HepG2 (cell line): ENCODE measurements around the gene CLDN24. TPM values are rescaled to one million over a fixed set of nuclear protein-coding genes. Genes with fewer than 3 reads are reported as not detected.

Source experiments
- ATAC-seq: fragments of 200-7000 bp; cut with Tn5 transposase; 3 replicates; pipeline ENCODE4 v1.9.1; 2020; ENCODE audit warnings: mild to moderate bottlenecking, moderate library complexity
- BruUV-seq: library from RNA; stranded (reverse); fragments of 400-500 nt; replicated peaks from 2 replicates; lab custom pipeline; 2021; lab: Mats Ljungman, UMichigan
- CTCF ChIA-PET: fragments of 300-600 bp; formaldehyde crosslinking; extraction: SDS; loops from one replicate; lab custom pipeline; 2021; ENCODE audit warnings: low total read pairs, inconsistent platforms, low intra/inter-chr PET ratio; lab: Yijun Ruan, JAX
- POLR2A ChIA-PET: fragments of 350-600 bp; sonication (Branson Sonifier 250); formaldehyde crosslinking; loops from one replicate; lab custom pipeline; 2020; ENCODE audit warnings: antibody characterized with exemption, inconsistent platforms; lab: Yijun Ruan, JAX
- DNase-seq: peaks from one replicate; pipeline ENCODE4 v3.0.0-alpha.2; 2015; ENCODE audit warnings: low spot score
- FAIRE-seq: peaks from 3 replicates; lab custom pipeline; 2011; peaks lifted over from hg19 to GRCh38; lab: Jason Lieb, UNC
- H2AFZ ChIP-seq: one replicate; pipeline ENCODE4 v1.6.1; 2011; ENCODE audit warnings: low read length, inconsistent platforms
- H3K27ac ChIP-seq: fragments of 300-600 bp; 3 replicates; pipeline ENCODE4 v1.8.0; 2011; ENCODE audit warnings: mixed run types, mild to moderate bottlenecking, mixed read lengths, low read length, inconsistent platforms; ENCODE audit not compliant: insufficient read depth; ENCODE audit errors: extremely low read length
- H3K27me3 ChIP-seq, 2 experiments: fragments of 200-600 bp in 1 of 2; 2 replicates in 1 of 2; 3 replicates in 1 of 2; pipeline versions ENCODE4 v1.6.0 to v1.8.0; 2011; ENCODE audit warnings: low read length in 2 of 2, mild to moderate bottlenecking in 2 of 2, moderate library complexity in 2 of 2, inconsistent platforms in 1 of 2; ENCODE audit not compliant: insufficient read depth in 2 of 2, control insufficient read depth in 1 of 2
- H3K36me3 ChIP-seq, 2 experiments: fragments of 200-600 bp in 1 of 2; replicated peaks in 1 of 2; 2 replicates in 1 of 2; 3 replicates in 1 of 2; pipeline versions ENCODE4 v1.5.1 to v1.8.0; 2011; ENCODE audit warnings: low read length in 2 of 2, inconsistent platforms in 1 of 2; ENCODE audit not compliant: insufficient read depth in 2 of 2, control insufficient read depth in 1 of 2
- H3K4me1 ChIP-seq: 2 replicates; pipeline ENCODE4 v1.5.1; 2012; ENCODE audit warnings: low read length, inconsistent platforms; ENCODE audit not compliant: insufficient read depth
- H3K4me2 ChIP-seq: 2 replicates; pipeline ENCODE4 v1.6.0; 2011; ENCODE audit warnings: low read depth, low read length, inconsistent platforms
- H3K4me3 ChIP-seq, 3 experiments: fragments of 200-600 bp in 1 of 3; sonication (generic), shearing (Covaris generic) in 1 of 3; replicated peaks in 1 of 3; 2 replicates each; pipeline ENCODE4 v1.5.1; 2011 to 2016; ENCODE audit warnings: low read length in 3 of 3, inconsistent platforms in 2 of 3, low read depth in 2 of 3, mild to moderate bottlenecking in 2 of 3, control low read depth in 1 of 3, mixed read lengths in 1 of 3; ENCODE audit not compliant: insufficient read depth in 1 of 3
- H3K79me2 ChIP-seq: one replicate; pipeline ENCODE4 v1.6.1; 2011; ENCODE audit warnings: low read length, inconsistent platforms; ENCODE audit not compliant: insufficient read depth
- H3K9ac ChIP-seq: 2 replicates; pipeline ENCODE4 v1.6.0; 2011; ENCODE audit warnings: mild to moderate bottlenecking, low read depth, low read length, inconsistent platforms; ENCODE audit not compliant: insufficient read depth
- H3K9me3 ChIP-seq: 2 replicates; pipeline ENCODE4 v1.5.1; 2012; ENCODE audit warnings: mild to moderate bottlenecking, low read length
- H4K20me1 ChIP-seq: 2 replicates; pipeline ENCODE4 v1.6.0; 2011; ENCODE audit warnings: inconsistent platforms, mild to moderate bottlenecking, low read length, moderate library complexity; ENCODE audit not compliant: insufficient read depth
- DMAP1 ChIP-seq: IDR thresholded peaks from 2 replicates; pipeline ENCODE4 v1.6.1; 2016
- NFE2L2 ChIP-seq: fragments of 150-350 bp; IDR thresholded peaks from 2 replicates; pipeline ENCODE4 v1.6.1; 2014; ENCODE audit warnings: low read length
- SNAPC2 ChIP-seq: sonication (generic); formaldehyde crosslinking; IDR thresholded peaks from 2 replicates; pipeline ENCODE4 v1.8.1; 2022; ENCODE audit warnings: mild to moderate bottlenecking, missing genetic modification reagents
- ZNF335 ChIP-seq: sonication (generic); formaldehyde crosslinking; IDR thresholded peaks from 2 replicates; pipeline ENCODE4 v1.4.0; 2020; ENCODE audit warnings: missing genetic modification reagents
- ZNF441 ChIP-seq: sonication (generic); formaldehyde crosslinking; IDR thresholded peaks from 2 replicates; pipeline ENCODE4 v1.7.0; 2021; ENCODE audit warnings: missing genetic modification reagents, borderline replicate concordance
- WGBS: methylation state at CpG from one replicate; pipeline ENCODE4 v1.1.6; 2017; ENCODE audit warnings: low lambda C conversion rate; 5-methylcytosine and 5-hydroxymethylcytosine counted together
- in situ Hi-C: cut with HindIII; loops from 2 replicates; pipeline ENCODE4 v1.10.0; 2017; ENCODE audit warnings: low pct_unique_long_range_greater_than_20kb; ENCODE audit not compliant: extremely low pct_ligation_motif_present
- intact Hi-C: fragments of 100-400 bp; cut with micrococcal nuclease; formaldehyde crosslinking; loops from one replicate; pipeline ENCODE4 v1.10.0; 2022; ENCODE audit not compliant: unreplicated experiment
- polyA plus RNA-seq, 8 experiments: library from polyadenylated mRNA; depleted of rRNA in 3 of 8; stranded (reverse) in 7 of 8; unstranded in 1 of 8; fragments of >200 nt; fragmentation: Illumina TruSeq in 4 of 8; extraction: Trizol in 4 of 8; gene quantifications; 2 replicates each; pipeline versions ENCODE4 v1.2.1 to v1.2.3, GENCODE V29; 2011 to 2016; ENCODE audit warnings: low read depth in 4 of 8, missing spikeins in 1 of 8, mixed read lengths in 1 of 8; ENCODE audit not compliant: insufficient read depth in 1 of 8
- total RNA-seq, 5 experiments: library from RNA; depleted of rRNA; stranded (reverse); fragments of >200 nt; fragmentation: Illumina TruSeq; extraction: Trizol; gene quantifications; 2 replicates each; pipeline ENCODE4 v1.2.3, GENCODE V29; 2016; ENCODE audit warnings: low read depth in 1 of 5
- TF ChIP-seq, protein P1 (sequence below): sonication (generic); formaldehyde crosslinking; IDR thresholded peaks from 2 replicates; pipeline ENCODE4 v1.4.0; 2020; ENCODE audit warnings: missing genetic modification reagents, borderline replicate concordance
- TF ChIP-seq, protein P2 (sequence below): sonication (generic); formaldehyde crosslinking; IDR thresholded peaks from 2 replicates; pipeline ENCODE4 v1.4.0; 2020; ENCODE audit warnings: missing genetic modification reagents, borderline replicate concordance
- TF ChIP-seq, protein P3 (sequence below): sonication (generic); formaldehyde crosslinking; IDR thresholded peaks from 2 replicates; pipeline ENCODE4 v1.5.0; 2020; ENCODE audit warnings: mild to moderate bottlenecking, missing genetic modification reagents, moderate library complexity
- TF ChIP-seq, protein P4 (sequence below): sonication (generic); formaldehyde crosslinking; IDR thresholded peaks from 2 replicates; pipeline ENCODE4 v1.4.0; 2020; ENCODE audit warnings: mild to moderate bottlenecking, missing genetic modification reagents, borderline replicate concordance

The CLDN24 gene
- total and polyA plus RNA-seq, 2 of the 13 experiments (the other 11 are each of a cell fraction or from before 2014, with no cell fraction given), result not detected

DNA sequence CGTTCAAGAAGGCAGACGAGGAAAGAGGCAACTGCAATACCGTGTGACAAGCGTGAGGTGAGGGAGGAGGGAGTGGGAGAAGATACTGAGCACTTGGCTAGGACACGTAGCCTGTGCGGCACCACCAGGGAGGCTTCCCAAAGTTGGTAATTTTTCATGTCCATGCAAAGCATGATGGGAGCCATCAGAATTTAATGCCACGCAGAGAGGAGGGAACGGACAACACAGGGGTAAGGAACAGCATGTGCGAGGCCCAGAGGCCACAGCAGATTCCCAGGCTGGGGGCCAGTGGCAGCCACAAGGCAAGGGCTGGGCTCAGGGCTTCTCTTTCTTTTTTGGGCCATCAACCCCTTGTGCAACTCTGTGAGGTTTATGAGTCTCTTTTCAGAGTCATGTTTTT lies 11.0 kb upstream of the CLDN24 start:
- WGBS, result 89% methylated on average over 9 of the region's 9 CpGs
- no peaks in the 10 kb centered on the region for H3K79me2 ChIP-seq
- no peak for DNase-seq
- no peaks in the 10 kb centered on the region for H3K9me3 ChIP-seq
- no peak overlapping the region for H2AFZ ChIP-seq
- H3K36me3 ChIP-seq, result no peaks in the 10 kb centered on the region
- in situ Hi-C loops, result no loop called here
- H3K4me2 ChIP-seq, result no peak overlapping the region
- intact Hi-C loops, result no loop called here
- H3K27me3 ChIP-seq, result no peaks in the 10 kb centered on the region; a peak in 1 of 5 replicates
- no peaks in the 10 kb centered on the region for H4K20me1 ChIP-seq
- H3K9ac ChIP-seq, result no peak overlapping the region
- CTCF ChIA-PET, result no interaction called here
- no peak for ATAC-seq
- peaks cover 35% of the 10 kb centered on the region for H3K4me1 ChIP-seq
- no peak overlapping the region for H3K27ac ChIP-seq
- no peak overlapping the region for H3K4me3 ChIP-seq
- POLR2A ChIA-PET, result no interaction called here
- no TSS peak for BruUV-seq
- FAIRE-seq, result no peak
- TF ChIP-seq, protein P1, sequence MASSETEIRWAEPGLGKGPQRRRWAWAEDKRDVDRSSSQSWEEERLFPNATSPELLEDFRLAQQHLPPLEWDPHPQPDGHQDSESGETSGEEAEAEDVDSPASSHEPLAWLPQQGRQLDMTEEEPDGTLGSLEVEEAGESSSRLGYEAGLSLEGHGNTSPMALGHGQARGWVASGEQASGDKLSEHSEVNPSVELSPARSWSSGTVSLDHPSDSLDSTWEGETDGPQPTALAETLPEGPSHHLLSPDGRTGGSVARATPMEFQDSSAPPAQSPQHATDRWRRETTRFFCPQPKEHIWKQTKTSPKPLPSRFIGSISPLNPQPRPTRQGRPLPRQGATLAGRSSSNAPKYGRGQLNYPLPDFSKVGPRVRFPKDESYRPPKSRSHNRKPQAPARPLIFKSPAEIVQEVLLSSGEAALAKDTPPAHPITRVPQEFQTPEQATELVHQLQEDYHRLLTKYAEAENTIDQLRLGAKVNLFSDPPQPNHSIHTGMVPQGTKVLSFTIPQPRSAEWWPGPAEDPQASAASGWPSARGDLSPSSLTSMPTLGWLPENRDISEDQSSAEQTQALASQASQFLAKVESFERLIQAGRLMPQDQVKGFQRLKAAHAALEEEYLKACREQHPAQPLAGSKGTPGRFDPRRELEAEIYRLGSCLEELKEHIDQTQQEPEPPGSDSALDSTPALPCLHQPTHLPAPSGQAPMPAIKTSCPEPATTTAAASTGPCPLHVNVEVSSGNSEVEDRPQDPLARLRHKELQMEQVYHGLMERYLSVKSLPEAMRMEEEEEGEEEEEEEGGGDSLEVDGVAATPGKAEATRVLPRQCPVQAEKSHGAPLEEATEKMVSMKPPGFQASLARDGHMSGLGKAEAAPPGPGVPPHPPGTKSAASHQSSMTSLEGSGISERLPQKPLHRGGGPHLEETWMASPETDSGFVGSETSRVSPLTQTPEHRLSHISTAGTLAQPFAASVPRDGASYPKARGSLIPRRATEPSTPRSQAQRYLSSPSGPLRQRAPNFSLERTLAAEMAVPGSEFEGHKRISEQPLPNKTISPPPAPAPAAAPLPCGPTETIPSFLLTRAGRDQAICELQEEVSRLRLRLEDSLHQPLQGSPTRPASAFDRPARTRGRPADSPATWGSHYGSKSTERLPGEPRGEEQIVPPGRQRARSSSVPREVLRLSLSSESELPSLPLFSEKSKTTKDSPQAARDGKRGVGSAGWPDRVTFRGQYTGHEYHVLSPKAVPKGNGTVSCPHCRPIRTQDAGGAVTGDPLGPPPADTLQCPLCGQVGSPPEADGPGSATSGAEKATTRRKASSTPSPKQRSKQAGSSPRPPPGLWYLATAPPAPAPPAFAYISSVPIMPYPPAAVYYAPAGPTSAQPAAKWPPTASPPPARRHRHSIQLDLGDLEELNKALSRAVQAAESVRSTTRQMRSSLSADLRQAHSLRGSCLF, result no peak
- no peak for TF ChIP-seq ZNF335
- no peak for TF ChIP-seq NFE2L2
- TF ChIP-seq, protein P2, sequence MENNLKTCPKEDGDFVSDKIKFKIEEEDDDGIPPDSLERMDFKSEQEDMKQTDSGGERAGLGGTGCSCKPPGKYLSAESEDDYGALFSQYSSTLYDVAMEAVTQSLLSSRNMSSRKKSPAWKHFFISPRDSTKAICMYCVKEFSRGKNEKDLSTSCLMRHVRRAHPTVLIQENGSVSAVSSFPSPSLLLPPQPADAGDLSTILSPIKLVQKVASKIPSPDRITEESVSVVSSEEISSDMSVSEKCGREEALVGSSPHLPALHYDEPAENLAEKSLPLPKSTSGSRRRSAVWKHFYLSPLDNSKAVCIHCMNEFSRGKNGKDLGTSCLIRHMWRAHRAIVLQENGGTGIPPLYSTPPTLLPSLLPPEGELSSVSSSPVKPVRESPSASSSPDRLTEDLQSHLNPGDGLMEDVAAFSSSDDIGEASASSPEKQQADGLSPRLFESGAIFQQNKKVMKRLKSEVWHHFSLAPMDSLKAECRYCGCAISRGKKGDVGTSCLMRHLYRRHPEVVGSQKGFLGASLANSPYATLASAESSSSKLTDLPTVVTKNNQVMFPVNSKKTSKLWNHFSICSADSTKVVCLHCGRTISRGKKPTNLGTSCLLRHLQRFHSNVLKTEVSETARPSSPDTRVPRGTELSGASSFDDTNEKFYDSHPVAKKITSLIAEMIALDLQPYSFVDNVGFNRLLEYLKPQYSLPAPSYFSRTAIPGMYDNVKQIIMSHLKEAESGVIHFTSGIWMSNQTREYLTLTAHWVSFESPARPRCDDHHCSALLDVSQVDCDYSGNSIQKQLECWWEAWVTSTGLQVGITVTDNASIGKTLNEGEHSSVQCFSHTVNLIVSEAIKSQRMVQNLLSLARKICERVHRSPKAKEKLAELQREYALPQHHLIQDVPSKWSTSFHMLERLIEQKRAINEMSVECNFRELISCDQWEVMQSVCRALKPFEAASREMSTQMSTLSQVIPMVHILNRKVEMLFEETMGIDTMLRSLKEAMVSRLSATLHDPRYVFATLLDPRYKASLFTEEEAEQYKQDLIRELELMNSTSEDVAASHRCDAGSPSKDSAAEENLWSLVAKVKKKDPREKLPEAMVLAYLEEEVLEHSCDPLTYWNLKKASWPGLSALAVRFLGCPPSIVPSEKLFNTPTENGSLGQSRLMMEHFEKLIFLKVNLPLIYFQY, result no peak
- TF ChIP-seq SNAPC2 (CRISPR knock-in tag), result no peak
- no peak for TF ChIP-seq DMAP1
- TF ChIP-seq ZNF441 (CRISPR knock-in tag), result no peak
- TF ChIP-seq, protein P3, sequence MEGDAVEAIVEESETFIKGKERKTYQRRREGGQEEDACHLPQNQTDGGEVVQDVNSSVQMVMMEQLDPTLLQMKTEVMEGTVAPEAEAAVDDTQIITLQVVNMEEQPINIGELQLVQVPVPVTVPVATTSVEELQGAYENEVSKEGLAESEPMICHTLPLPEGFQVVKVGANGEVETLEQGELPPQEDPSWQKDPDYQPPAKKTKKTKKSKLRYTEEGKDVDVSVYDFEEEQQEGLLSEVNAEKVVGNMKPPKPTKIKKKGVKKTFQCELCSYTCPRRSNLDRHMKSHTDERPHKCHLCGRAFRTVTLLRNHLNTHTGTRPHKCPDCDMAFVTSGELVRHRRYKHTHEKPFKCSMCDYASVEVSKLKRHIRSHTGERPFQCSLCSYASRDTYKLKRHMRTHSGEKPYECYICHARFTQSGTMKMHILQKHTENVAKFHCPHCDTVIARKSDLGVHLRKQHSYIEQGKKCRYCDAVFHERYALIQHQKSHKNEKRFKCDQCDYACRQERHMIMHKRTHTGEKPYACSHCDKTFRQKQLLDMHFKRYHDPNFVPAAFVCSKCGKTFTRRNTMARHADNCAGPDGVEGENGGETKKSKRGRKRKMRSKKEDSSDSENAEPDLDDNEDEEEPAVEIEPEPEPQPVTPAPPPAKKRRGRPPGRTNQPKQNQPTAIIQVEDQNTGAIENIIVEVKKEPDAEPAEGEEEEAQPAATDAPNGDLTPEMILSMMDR, result no peak
- TF ChIP-seq, protein P4, sequence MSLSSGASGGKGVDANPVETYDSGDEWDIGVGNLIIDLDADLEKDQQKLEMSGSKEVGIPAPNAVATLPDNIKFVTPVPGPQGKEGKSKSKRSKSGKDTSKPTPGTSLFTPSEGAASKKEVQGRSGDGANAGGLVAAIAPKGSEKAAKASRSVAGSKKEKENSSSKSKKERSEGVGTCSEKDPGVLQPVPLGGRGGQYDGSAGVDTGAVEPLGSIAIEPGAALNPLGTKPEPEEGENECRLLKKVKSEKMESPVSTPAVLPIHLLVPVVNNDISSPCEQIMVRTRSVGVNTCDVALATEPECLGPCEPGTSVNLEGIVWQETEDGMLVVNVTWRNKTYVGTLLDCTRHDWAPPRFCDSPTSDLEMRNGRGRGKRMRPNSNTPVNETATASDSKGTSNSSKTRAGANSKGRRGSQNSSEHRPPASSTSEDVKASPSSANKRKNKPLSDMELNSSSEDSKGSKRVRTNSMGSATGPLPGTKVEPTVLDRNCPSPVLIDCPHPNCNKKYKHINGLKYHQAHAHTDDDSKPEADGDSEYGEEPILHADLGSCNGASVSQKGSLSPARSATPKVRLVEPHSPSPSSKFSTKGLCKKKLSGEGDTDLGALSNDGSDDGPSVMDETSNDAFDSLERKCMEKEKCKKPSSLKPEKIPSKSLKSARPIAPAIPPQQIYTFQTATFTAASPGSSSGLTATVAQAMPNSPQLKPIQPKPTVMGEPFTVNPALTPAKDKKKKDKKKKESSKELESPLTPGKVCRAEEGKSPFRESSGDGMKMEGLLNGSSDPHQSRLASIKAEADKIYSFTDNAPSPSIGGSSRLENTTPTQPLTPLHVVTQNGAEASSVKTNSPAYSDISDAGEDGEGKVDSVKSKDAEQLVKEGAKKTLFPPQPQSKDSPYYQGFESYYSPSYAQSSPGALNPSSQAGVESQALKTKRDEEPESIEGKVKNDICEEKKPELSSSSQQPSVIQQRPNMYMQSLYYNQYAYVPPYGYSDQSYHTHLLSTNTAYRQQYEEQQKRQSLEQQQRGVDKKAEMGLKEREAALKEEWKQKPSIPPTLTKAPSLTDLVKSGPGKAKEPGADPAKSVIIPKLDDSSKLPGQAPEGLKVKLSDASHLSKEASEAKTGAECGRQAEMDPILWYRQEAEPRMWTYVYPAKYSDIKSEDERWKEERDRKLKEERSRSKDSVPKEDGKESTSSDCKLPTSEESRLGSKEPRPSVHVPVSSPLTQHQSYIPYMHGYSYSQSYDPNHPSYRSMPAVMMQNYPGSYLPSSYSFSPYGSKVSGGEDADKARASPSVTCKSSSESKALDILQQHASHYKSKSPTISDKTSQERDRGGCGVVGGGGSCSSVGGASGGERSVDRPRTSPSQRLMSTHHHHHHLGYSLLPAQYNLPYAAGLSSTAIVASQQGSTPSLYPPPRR (CRISPR knock-in tag), result no peak
